HAP-1 (cell line): ENCODE results near the gene ANXA2.

ENCODE experiments used
- DNase-seq, 2 experiments: peaks; one replicate each; pipeline ENCODE4 v3.0.0-alpha.2; 2016 to 2020; ENCODE audit warnings: low spot score in 2 of 2
- H3K27me3 ChIP-seq: fragments of 250-450 bp; sonication (Bioruptor Pico); 2 replicates; pipeline ENCODE4 v1.5.1; 2020; ENCODE audit warnings: low read depth, mild to moderate bottlenecking, moderate library complexity
- H3K36me3 ChIP-seq: fragments of 250-450 bp; sonication (Bioruptor Pico); replicated peaks from 2 replicates; pipeline ENCODE4 v1.5.1; 2020; ENCODE audit warnings: mild to moderate bottlenecking
- H3K4me1 ChIP-seq: fragments of 250-450 bp; sonication (Bioruptor Pico); 2 replicates; pipeline ENCODE4 v1.5.1; 2020; ENCODE audit warnings: mild to moderate bottlenecking
- H3K4me3 ChIP-seq: fragments of 250-450 bp; sonication (Bioruptor Pico); 2 replicates; pipeline ENCODE4 v1.5.1; 2020; ENCODE audit warnings: mild to moderate bottlenecking, moderate library complexity
- H3K9me3 ChIP-seq: fragments of 250-450 bp; sonication (Bioruptor Pico); 2 replicates; pipeline ENCODE4 v1.5.1; 2020; ENCODE audit warnings: mild to moderate bottlenecking, moderate library complexity
- in situ Hi-C: fragments of 300-500 bp; cut with MboI; formaldehyde crosslinking; loops from 3 replicates; pipeline ENCODE4 v1.14.3; 2020; ENCODE audit warnings: low sequenced_read_pairs, inconsistent platforms, mixed read lengths

ANXA2 gene

GRCh38 chr15:60326824-60327654 is 70.7 kb downstream of the ANXA2 start:
- Histone ChIP-seq H3K27me3 (peaks cover 48% of the 10 kb centered on the region), H3K4me3 (no peak overlapping the region), H3K9me3 (no peaks in the 10 kb centered on the region), H3K4me1 (peaks cover 11% of the 10 kb centered on the region), H3K36me3 (no peaks in the 10 kb centered on the region)
- in situ Hi-C loops = loop anchor here (10.0 kb wide), 1 partner anchor 612 kb away; no protein-coding TSS in a partner anchor
- DNase-seq = peak; percentile 56 to 71

- Histone ChIP-seq H3K36me3 (no peaks in the 10 kb centered on the region), H3K4me1 (peaks cover 11% of the 10 kb centered on the region), H3K4me3 (no peak overlapping the region), H3K9me3 (no peaks in the 10 kb centered on the region), H3K27me3 (peaks cover 52% of the 10 kb centered on the region)
- DNase-seq = no peak
- in situ Hi-C loops = loop anchor here (10.0 kb wide), 1 partner anchor 612 kb away; no protein-coding TSS in a partner anchor
Observed at GRCh38 chr15:60326343-60326742, 71.4 kb downstream of the ANXA2 start.

- Histone ChIP-seq H3K4me3 (no peak overlapping the region), H3K36me3 (no peaks in the 10 kb centered on the region), H3K4me1 (peaks cover 11% of the 10 kb centered on the region), H3K27me3 (peaks cover 54% of the 10 kb centered on the region), H3K9me3 (no peaks in the 10 kb centered on the region)
- DNase-seq = no peak
- in situ Hi-C loops = loop anchor here (10.0 kb wide), 1 partner anchor 611 kb away; no protein-coding TSS in a partner anchor
Observed at GRCh38 chr15:60325905-60326304, 71.9 kb downstream of the ANXA2 start.

GRCh38 chr15:60324706-60325438 is 72.9 kb downstream of the ANXA2 start:
- Histone ChIP-seq H3K36me3 (no peaks in the 10 kb centered on the region), H3K4me1 (peaks cover 11% of the 10 kb centered on the region), H3K4me3 (no peak overlapping the region), H3K9me3 (no peaks in the 10 kb centered on the region), H3K27me3 (peaks cover 61% of the 10 kb centered on the region)
- in situ Hi-C loops = loop anchor here (10.0 kb wide), 1 partner anchor 610 kb away; no protein-coding TSS in a partner anchor
- DNase-seq = peak; percentile 72 to 86

GRCh38 chr15:60323322-60323721 is 74.5 kb downstream of the ANXA2 start:
- Histone ChIP-seq H3K4me1 (peaks cover 11% of the 10 kb centered on the region), H3K36me3 (no peaks in the 10 kb centered on the region), H3K9me3 (no peaks in the 10 kb centered on the region), H3K4me3 (no peak overlapping the region), H3K27me3 (peaks cover 61% of the 10 kb centered on the region)
- DNase-seq = no peak
- in situ Hi-C loops = loop anchor here (10.0 kb wide), 1 partner anchor 609 kb away; no protein-coding TSS in a partner anchor

GRCh38 chr15:60320365-60320764 is 77.4 kb downstream of the ANXA2 start:
- Histone ChIP-seq H3K9me3 (no peaks in the 10 kb centered on the region; the same call in 1 of the 2 replicates), H3K4me1 (peaks cover 9% of the 10 kb centered on the region), H3K36me3 (no peaks in the 10 kb centered on the region), H3K27me3 (peaks cover 43% of the 10 kb centered on the region), H3K4me3 (no peak overlapping the region)
- no peak for DNase-seq
- in situ Hi-C loops = loop anchor here (10.0 kb wide), 1 partner anchor 606 kb away; no protein-coding TSS in a partner anchor

- Histone ChIP-seq H3K4me1 (peaks cover 9% of the 10 kb centered on the region), H3K27me3 (peaks cover 28% of the 10 kb centered on the region), H3K9me3 (no peaks in the 10 kb centered on the region; the same call in 1 of the 2 replicates), H3K36me3 (no peaks in the 10 kb centered on the region), H3K4me3 (no peak overlapping the region)
- in situ Hi-C loops = no loop called here
- DNase-seq = no peak
Observed at GRCh38 chr15:60318216-60318867, 79.4 kb downstream of the ANXA2 start.

GRCh38 chr15:60316961-60317360 is 80.8 kb downstream of the ANXA2 start:
- Histone ChIP-seq H3K9me3 (no peaks in the 10 kb centered on the region; the same call in 1 of the 2 replicates), H3K27me3 (peaks cover 17% of the 10 kb centered on the region), H3K36me3 (no peaks in the 10 kb centered on the region), H3K4me1 (peaks cover 9% of the 10 kb centered on the region), H3K4me3 (no peak overlapping the region)
- in situ Hi-C loops = no loop called here
- no peak for DNase-seq

- Histone ChIP-seq H3K4me3 (no peak overlapping the region), H3K4me1 (peaks cover 9% of the 10 kb centered on the region), H3K9me3 (no peaks in the 10 kb centered on the region; the same call in 1 of the 2 replicates), H3K27me3 (peaks cover 11% of the 10 kb centered on the region), H3K36me3 (no peaks in the 10 kb centered on the region)
- in situ Hi-C loops = no loop called here
- no peak for DNase-seq
Observed at GRCh38 chr15:60315878-60316277, 81.9 kb downstream of the ANXA2 start.

GRCh38 chr15:60313906-60314305 is 83.9 kb downstream of the ANXA2 start:
- no peaks in the 10 kb centered on the region for H3K36me3 ChIP-seq

GRCh38 chr15:60307034-60307433 is 90.8 kb downstream of the ANXA2 start:
- Histone ChIP-seq H3K4me1 (no peaks in the 10 kb centered on the region), H3K27me3 (no peaks in the 10 kb centered on the region; the same call in 1 of the 2 replicates), H3K36me3 (no peaks in the 10 kb centered on the region), H3K9me3 (peaks cover 2% of the 10 kb centered on the region; the same call in 1 of the 2 replicates), H3K4me3 (no peak overlapping the region)
- in situ Hi-C loops = no loop called here
- DNase-seq = no peak

More at GRCh38 chr15:60313906-60314305, 83.9 kb downstream of the ANXA2 start:
- H3K27me3 ChIP-seq = no peaks in the 10 kb centered on the region; the same call in 1 of the 2 replicates
- peaks cover 9% of the 10 kb centered on the region for H3K4me1 ChIP-seq
- in situ Hi-C loops = no loop called here
- H3K4me3 ChIP-seq = no peak overlapping the region
- peak; percentile 33 to 57 for DNase-seq
- H3K9me3 ChIP-seq = no peaks in the 10 kb centered on the region; the same call in 1 of the 2 replicates

- no peaks in the 10 kb centered on the region for H3K36me3 ChIP-seq
- no peak overlapping the region for H3K4me3 ChIP-seq
- in situ Hi-C loops = no loop called here
- no peaks in the 10 kb centered on the region for H3K27me3 ChIP-seq
- no peaks in the 10 kb centered on the region for H3K9me3 ChIP-seq
- no peak for DNase-seq
- H3K4me1 ChIP-seq = peaks cover 14% of the 10 kb centered on the region
Observed at GRCh38 chr15:60301024-60301423, 96.8 kb downstream of the ANXA2 start.

GRCh38 chr15:60299452-60300047 is 98.2 kb downstream of the ANXA2 start:
- H3K4me1 ChIP-seq = peaks cover 14% of the 10 kb centered on the region
- DNase-seq = peak; percentile 68 to 74
- in situ Hi-C loops = no loop called here
- no peaks in the 10 kb centered on the region for H3K36me3 ChIP-seq
- H3K27me3 ChIP-seq = no peaks in the 10 kb centered on the region
- 0 out of 2 replicates have a peak, but pooled peaks cover 2% of the 10 kb centered on the region for H3K9me3 ChIP-seq
- H3K4me3 ChIP-seq = no peak overlapping the region
